Calu3 (cell line): Measurements from ENCODE around the gene GNPTG. TPM values are rescaled to one million over a fixed set of nuclear protein-coding genes. Genes with fewer than 3 reads are reported as not detected.

Source experiments
- BruUV-seq: library from RNA; stranded (reverse); fragments of 400-500 nt; replicated peaks from 2 replicates; lab custom pipeline; 2021; lab: Mats Ljungman, UMichigan
- CTCF ChIA-PET: fragments of 300-600 bp; sonication (Branson Sonifier 250); formaldehyde crosslinking; loops from one replicate; lab custom pipeline; 2022; ENCODE audit warnings: antibody characterized with exemption; lab: Charles Lee
- DNase-seq: peaks from one replicate; pipeline ENCODE4 v3.0.0; 2022
- H3K27ac Mint-ChIP-seq: one replicate; pipeline ENCODE4 v1.8.0; 2022; ENCODE audit warnings: mixed read lengths; ENCODE audit not compliant: unreplicated experiment
- H3K27me3 Mint-ChIP-seq: one replicate; pipeline ENCODE4 v1.8.0; 2022; ENCODE audit warnings: mixed read lengths; ENCODE audit not compliant: unreplicated experiment
- H3K36me3 Mint-ChIP-seq: one replicate; pipeline ENCODE4 v1.8.0; 2022; ENCODE audit warnings: mild to moderate bottlenecking, moderate library complexity, mixed read lengths; ENCODE audit not compliant: insufficient read depth, unreplicated experiment
- H3K4me1 Mint-ChIP-seq: one replicate; pipeline ENCODE4 v1.8.0; 2022; ENCODE audit warnings: mild to moderate bottlenecking, low read depth, mixed read lengths; ENCODE audit not compliant: unreplicated experiment
- H3K4me3 Mint-ChIP-seq: one replicate; pipeline ENCODE4 v1.8.0; 2022; ENCODE audit warnings: mild to moderate bottlenecking, low read depth, moderate library complexity, mixed read lengths; ENCODE audit not compliant: unreplicated experiment
- H3K9me3 Mint-ChIP-seq: one replicate; pipeline ENCODE4 v1.8.0; 2022; ENCODE audit warnings: low read depth, mixed read lengths; ENCODE audit not compliant: unreplicated experiment
- CTCF ChIP-seq: fragments of 200-600 bp; IDR thresholded peaks from one replicate; pipeline ENCODE4 v1.8.0; 2022; ENCODE audit warnings: antibody characterized with exemption; ENCODE audit not compliant: unreplicated experiment
- intact Hi-C: fragments of 100-400 bp; cut with micrococcal nuclease; formaldehyde crosslinking; loops from one replicate; pipeline ENCODE4 v1.10.0; 2022; ENCODE audit not compliant: unreplicated experiment
- total RNA-seq: library from RNA; stranded (reverse); gene quantifications from 2 replicates; pipeline ENCODE4 v1.2.3, GENCODE V29; 2022

Gene GNPTG
- total RNA-seq, 1 experiment from 2014 or later: 63.9 TPM

- H3K9me3 Mint-ChIP-seq: no peaks in the 10 kb centered on the region
- H3K27me3 Mint-ChIP-seq: peaks cover 32% of the 10 kb centered on the region
- H3K4me3 Mint-ChIP-seq: no peak overlapping the region
- CTCF ChIA-PET: interaction anchor here (0.6 kb wide), 1 partner anchor 28 kb away, joined by 3 read pairs; no protein-coding TSS in a partner anchor
- no TSS peak for BruUV-seq
- H3K27ac Mint-ChIP-seq: no peak overlapping the region
- H3K4me1 Mint-ChIP-seq: peaks cover 2% of the 10 kb centered on the region
- intact Hi-C loops: no loop called here
- TF ChIP-seq CTCF: no peak
- peaks cover 12% of the 10 kb centered on the region for H3K36me3 Mint-ChIP-seq
- DNase-seq: no peak
Observed at GRCh38 chr16:1336619-1337018, 15.1 kb upstream of the GNPTG start.

- Mint-ChIP-seq H3K9me3 (no peaks in the 10 kb centered on the region), H3K4me3 (no peak overlapping the region), H3K4me1 (no peaks in the 10 kb centered on the region), H3K36me3 (peaks cover 8% of the 10 kb centered on the region), H3K27me3 (peaks cover 33% of the 10 kb centered on the region), H3K27ac (no peak overlapping the region)
- no peak for DNase-seq
- BruUV-seq: no TSS peak
- no peak for TF ChIP-seq CTCF
- intact Hi-C loops: no loop called here
- CTCF ChIA-PET: interaction anchor here (0.9 to 1.8 kb wide), 2 partner anchors 9 to 36 kb away, joined by 4 to 7 read pairs; no protein-coding TSS in a partner anchor
Observed at GRCh38 chr16:1337486-1337885, 14.2 kb upstream of the GNPTG start.

GRCh38 chr16:1338119-1338730 is 13.5 kb upstream of the GNPTG start:
- TF ChIP-seq CTCF: peak; percentile 92
- peaks cover 16% of the 10 kb centered on the region for H3K36me3 Mint-ChIP-seq

GRCh38 chr16:1338855-1339675 is 12.7 kb upstream of the GNPTG start:
- CTCF ChIA-PET: interaction anchor here (1.5 to 1.8 kb wide), 2 partner anchors 7 to 10 kb away, joined by 3 to 7 read pairs; no protein-coding TSS in a partner anchor
- DNase-seq: no peak
- Mint-ChIP-seq H3K9me3 (no peaks in the 10 kb centered on the region), H3K27ac (no peak overlapping the region), H3K27me3 (peaks cover 47% of the 10 kb centered on the region), H3K36me3 (peaks cover 23% of the 10 kb centered on the region), H3K4me3 (no peak overlapping the region), H3K4me1 (peaks cover 13% of the 10 kb centered on the region)
- no peak for TF ChIP-seq CTCF
- intact Hi-C loops: no loop called here
- BruUV-seq: no TSS peak

More at GRCh38 chr16:1338119-1338730, 13.5 kb upstream of the GNPTG start:
- BruUV-seq: no TSS peak
- intact Hi-C loops: no loop called here
- Mint-ChIP-seq H3K4me1 (peaks cover 7% of the 10 kb centered on the region), H3K27ac (no peak overlapping the region), H3K9me3 (no peaks in the 10 kb centered on the region), H3K27me3 (peaks cover 40% of the 10 kb centered on the region), H3K4me3 (no peak overlapping the region)
- CTCF ChIA-PET: interaction anchor here (0.9 to 1.8 kb wide), 3 partner anchors 8 to 37 kb away, joined by 3 to 7 read pairs (median 4); no protein-coding TSS in a partner anchor
- peak; percentile 90 for DNase-seq
